Putamen (tissue), 1 donor: Measurements from ENCODE around the gene ADGRL2.

Experiments used
- DNase-seq: peaks from one replicate; pipeline ENCODE4 v3.0.0-alpha.2; 2016; ENCODE audit warnings: low spot score

Gene ADGRL2

GRCh38 chr1:81989524-81989923, 188.8 kb downstream of the ADGRL2 start:
- no peak for DNase-seq

DNA sequence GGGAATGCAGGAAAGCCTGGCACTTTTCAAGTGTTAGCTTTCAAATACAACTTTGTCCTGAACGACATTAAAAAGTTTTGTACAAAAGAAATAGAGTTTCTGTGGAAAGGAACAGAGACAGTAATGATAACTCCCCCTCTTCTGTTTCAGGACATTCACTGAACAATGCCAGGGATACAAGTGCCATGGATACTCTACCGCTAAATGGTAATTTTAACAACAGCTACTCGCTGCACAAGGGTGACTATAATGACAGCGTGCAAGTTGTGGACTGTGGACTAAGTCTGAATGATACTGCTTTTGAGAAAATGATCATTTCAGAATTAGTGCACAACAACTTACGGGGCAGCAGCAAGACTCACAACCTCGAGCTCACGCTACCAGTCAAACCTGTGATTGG, 189.5 kb downstream of the ADGRL2 start:
- no peak for DNase-seq

- DNase-seq: no peak
Measured at GRCh38 chr1:81998165-81998564, 197.4 kb downstream of the ADGRL2 start.

GRCh38 chr1:81999364-81999763, 198.6 kb downstream of the ADGRL2 start:
- no peak for DNase-seq

DNA sequence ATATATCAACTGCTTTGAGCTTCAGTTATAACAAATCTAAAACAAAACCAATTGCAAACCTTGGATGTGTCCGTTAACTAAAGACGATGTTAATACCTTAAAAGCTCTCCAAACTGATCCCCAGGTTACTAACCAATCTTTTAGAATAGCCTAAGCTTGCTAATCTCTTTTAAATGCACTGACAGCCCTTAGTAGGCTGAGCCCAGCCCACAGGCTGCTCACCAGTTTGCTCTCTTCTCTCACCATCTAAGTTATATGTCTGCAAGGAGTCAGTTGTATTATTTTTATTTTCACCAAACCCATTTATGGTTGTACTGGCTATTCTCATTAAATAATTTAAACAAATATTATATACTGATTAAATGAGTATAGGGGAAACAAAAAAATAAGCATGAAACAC, 199.5 kb downstream of the ADGRL2 start:
- DNase-seq: no peak

- no peak for DNase-seq
Measured at GRCh38 chr1:82001345-82001744, 200.6 kb downstream of the ADGRL2 start.

- no peak for DNase-seq
Measured at GRCh38 chr1:82007804-82008203, 207.1 kb downstream of the ADGRL2 start.

DNA sequence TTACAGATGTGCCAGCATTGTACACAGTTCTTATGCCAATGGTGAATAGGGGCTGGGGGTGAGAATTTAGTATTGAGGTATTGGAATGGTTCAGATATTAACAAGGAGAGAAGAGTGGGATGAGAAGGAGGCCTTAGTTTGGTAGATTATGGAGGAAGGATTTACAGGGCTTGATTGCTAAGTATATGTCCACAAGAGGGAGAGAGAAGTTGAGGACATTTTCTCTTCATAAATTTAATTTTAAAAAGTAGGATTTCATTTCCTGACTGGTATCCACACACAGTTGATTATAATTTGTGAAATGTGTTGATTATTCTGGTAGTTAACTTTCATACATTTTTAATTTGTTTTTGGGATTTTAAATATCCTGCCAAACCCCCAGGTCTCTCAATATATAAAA, 213.0 kb downstream of the ADGRL2 start:
- no peak for DNase-seq

DNA sequence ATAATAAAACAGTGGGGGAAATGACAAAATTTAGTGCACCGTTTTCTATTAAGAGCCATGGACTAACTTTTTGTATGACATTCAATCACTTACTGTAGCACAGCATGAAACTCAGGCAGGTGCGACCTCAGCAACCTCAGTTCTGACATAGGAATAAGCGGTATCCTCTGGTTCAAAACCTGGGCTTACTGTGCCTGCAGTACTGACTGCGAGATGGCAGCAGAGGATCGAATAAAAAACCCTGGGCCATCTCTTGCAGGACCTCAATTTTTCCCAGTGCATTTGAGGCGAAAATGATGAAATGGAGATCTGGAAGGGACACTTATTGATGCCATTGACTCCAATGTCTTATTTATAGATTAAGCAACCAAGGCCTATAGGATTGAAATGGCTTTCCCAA, 214.7 kb downstream of the ADGRL2 start:
- DNase-seq: no peak

DNA sequence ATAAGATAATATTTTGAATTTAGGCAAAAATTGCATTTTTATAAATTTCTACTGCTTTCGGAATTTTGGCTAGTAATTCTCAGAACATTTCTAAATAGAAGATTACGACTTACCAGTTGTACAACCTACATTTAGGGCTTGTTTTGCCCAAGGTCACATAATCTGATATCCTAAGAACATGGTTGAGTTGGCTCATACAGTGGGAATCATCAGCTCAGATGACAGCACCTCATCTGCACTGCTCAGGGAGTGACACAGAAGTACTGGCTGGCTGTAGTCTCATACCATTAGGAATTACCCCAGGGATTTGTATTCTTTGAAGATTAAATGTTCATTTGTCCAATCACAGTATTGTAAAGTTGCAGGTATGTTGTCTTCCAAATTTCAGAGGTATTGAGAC, 217.6 kb downstream of the ADGRL2 start:
- DNase-seq: no peak

DNA sequence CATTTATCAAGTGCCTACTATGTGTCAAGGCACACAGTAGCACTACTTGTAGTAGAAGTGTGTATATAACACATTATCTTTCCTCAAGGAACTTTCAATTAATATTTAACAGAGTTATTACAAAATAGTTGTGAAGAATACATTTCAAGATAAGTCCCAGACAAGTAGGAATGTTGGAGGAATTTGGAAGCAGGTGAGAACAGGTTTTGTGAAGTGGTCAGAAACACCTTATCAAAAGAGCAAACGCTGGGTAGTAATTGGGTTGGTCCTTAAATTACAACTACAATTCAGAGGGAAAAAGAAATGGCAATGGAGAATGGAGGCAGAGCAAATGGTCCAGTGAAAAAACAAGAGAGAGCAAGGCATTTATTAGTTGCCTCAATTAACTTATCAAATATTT, 218.8 kb downstream of the ADGRL2 start:
- DNase-seq: no peak

- no peak for DNase-seq
Measured at GRCh38 chr1:82030830-82031229, 230.1 kb downstream of the ADGRL2 start.

DNA sequence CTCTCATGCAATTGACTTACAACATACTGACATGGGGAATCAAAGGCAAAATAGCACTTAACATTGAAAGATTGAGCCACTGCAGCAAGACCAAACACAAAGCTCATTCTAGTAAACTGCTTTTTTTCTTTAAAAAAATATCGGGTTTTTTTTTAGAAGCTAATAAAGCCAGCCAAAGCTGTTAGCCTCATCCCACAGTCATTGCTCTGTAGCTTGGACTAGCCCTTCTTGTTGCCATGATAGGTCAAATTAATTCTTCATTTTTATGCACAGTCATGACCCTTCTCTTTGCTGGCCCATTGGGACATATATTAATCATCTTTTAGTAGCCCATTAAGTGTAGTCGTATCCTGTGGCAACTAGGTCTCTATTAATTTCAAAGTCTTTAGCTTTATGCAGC, 231.3 kb downstream of the ADGRL2 start:
- no peak for DNase-seq

- no peak for DNase-seq
Measured at GRCh38 chr1:82034812-82035211, 234.1 kb downstream of the ADGRL2 start.
